ENCODE measurements around the gene IAPP. TPM values are rescaled to one million over a fixed set of nuclear protein-coding genes. Genes with fewer than 3 reads are reported as not detected.
"Not testable (repeated sequence)": the region's sequence is repeated elsewhere in the genome, so short reads cannot be mapped to it uniquely, and the experiment has no call there.

Gene IAPP
- polyA plus RNA-seq, 1 donor from 2014 or later: not detected

- peaks cover 2% of the 10 kb centered on the region for H3K27me3 Mint-ChIP-seq
- H3K36me3 Mint-ChIP-seq: no peaks in the 10 kb centered on the region
- H3K4me3 Mint-ChIP-seq: no peak overlapping the region
- no peak overlapping the region for H3K27ac Mint-ChIP-seq
- H3K4me1 Mint-ChIP-seq: no peaks in the 10 kb centered on the region
- H3K9me3 Mint-ChIP-seq: no peaks in the 10 kb centered on the region
Measured at GRCh38 chr12:21353487-21353886, 19.2 kb upstream of the IAPP start.

GRCh38 chr12:21353948-21354347, 18.8 kb upstream of the IAPP start:
- Mint-ChIP-seq H3K4me1 (no peaks in the 10 kb centered on the region), H3K27ac (no peak overlapping the region), H3K36me3 (no peaks in the 10 kb centered on the region), H3K4me3 (no peak overlapping the region), H3K27me3 (peaks cover 2% of the 10 kb centered on the region), H3K9me3 (no peaks in the 10 kb centered on the region)

GRCh38 chr12:21354641-21355040, 18.1 kb upstream of the IAPP start:
- Mint-ChIP-seq H3K36me3 (no peaks in the 10 kb centered on the region), H3K4me3 (no peak overlapping the region), H3K27ac (no peak overlapping the region), H3K27me3 (peaks cover 2% of the 10 kb centered on the region), H3K4me1 (no peaks in the 10 kb centered on the region), H3K9me3 (peaks cover 0 to 2% (median 0%) of the 10 kb centered on the region in 3 donors)

GRCh38 chr12:21360632-21361031, 12.1 kb upstream of the IAPP start:
- not testable (repeated sequence) for H3K4me3 Mint-ChIP-seq, H3K27me3 Mint-ChIP-seq, H3K27ac Mint-ChIP-seq, H3K4me1 Mint-ChIP-seq, H3K36me3 Mint-ChIP-seq, H3K9me3 Mint-ChIP-seq

- Mint-ChIP-seq H3K4me3 (no peak overlapping the region), H3K4me1 (peaks cover 0 to 6% (median 2%) of the 10 kb centered on the region in 3 donors), H3K27ac (no peak overlapping the region), H3K9me3 (peaks cover 0 to 4% (median 0%) of the 10 kb centered on the region in 3 donors), H3K27me3 (no peaks in the 10 kb centered on the region), H3K36me3 (peaks cover 3% of the 10 kb centered on the region)
Measured at GRCh38 chr12:21369141-21369980, 3.3 kb upstream of the IAPP start.

- Mint-ChIP-seq H3K4me1 (peaks cover 0 to 6% (median 2%) of the 10 kb centered on the region in 3 donors), H3K27ac (no peak overlapping the region), H3K36me3 (peaks cover 1% of the 10 kb centered on the region), H3K4me3 (no peak overlapping the region), H3K27me3 (no peaks in the 10 kb centered on the region), H3K9me3 (no peaks in the 10 kb centered on the region)
Measured at GRCh38 chr12:21370845-21371449, 1.8 kb upstream of the IAPP start.

- Mint-ChIP-seq H3K27ac (no peak overlapping the region), H3K4me1 (no peaks in the 10 kb centered on the region), H3K36me3 (no peaks in the 10 kb centered on the region), H3K4me3 (no peak overlapping the region), H3K9me3 (peaks cover 0 to 2% (median 0%) of the 10 kb centered on the region in 3 donors), H3K27me3 (no peaks in the 10 kb centered on the region)
Measured at GRCh38 chr12:21379218-21379617, 6.5 kb downstream of the IAPP start.

- H3K27ac Mint-ChIP-seq, H3K27me3 Mint-ChIP-seq, H3K4me3 Mint-ChIP-seq, H3K9me3 Mint-ChIP-seq, H3K4me1 Mint-ChIP-seq, H3K36me3 Mint-ChIP-seq: not testable (repeated sequence)
Measured at GRCh38 chr12:21381320-21381719, 8.6 kb downstream of the IAPP start.

- no peaks in the 10 kb centered on the region for H3K9me3 Mint-ChIP-seq
- no peak overlapping the region for H3K4me3 Mint-ChIP-seq
- no peak overlapping the region for H3K27ac Mint-ChIP-seq
- no peaks in the 10 kb centered on the region for H3K27me3 Mint-ChIP-seq
- H3K4me1 Mint-ChIP-seq: no peaks in the 10 kb centered on the region
- no peaks in the 10 kb centered on the region for H3K36me3 Mint-ChIP-seq
Measured at GRCh38 chr12:21384261-21384660, 11.6 kb downstream of the IAPP start.

- H3K27ac Mint-ChIP-seq: no peak overlapping the region
- H3K27me3 Mint-ChIP-seq: no peaks in the 10 kb centered on the region
- no peaks in the 10 kb centered on the region for H3K4me1 Mint-ChIP-seq
- H3K9me3 Mint-ChIP-seq: no peaks in the 10 kb centered on the region
- H3K36me3 Mint-ChIP-seq: no peaks in the 10 kb centered on the region
- no peak overlapping the region for H3K4me3 Mint-ChIP-seq
Measured at GRCh38 chr12:21387174-21387573, 14.5 kb downstream of the IAPP start.

- peaks cover 0 to 3% (median 0%) of the 10 kb centered on the region in 3 donors for H3K9me3 Mint-ChIP-seq
- H3K4me3 Mint-ChIP-seq: no peak overlapping the region
- H3K4me1 Mint-ChIP-seq: no peaks in the 10 kb centered on the region
- H3K27me3 Mint-ChIP-seq: peaks cover 2% of the 10 kb centered on the region
- no peaks in the 10 kb centered on the region for H3K36me3 Mint-ChIP-seq
- no peak overlapping the region for H3K27ac Mint-ChIP-seq
Measured at GRCh38 chr12:21392384-21392783, 19.7 kb downstream of the IAPP start.

- H3K27ac Mint-ChIP-seq, H3K4me3 Mint-ChIP-seq, H3K4me1 Mint-ChIP-seq, H3K9me3 Mint-ChIP-seq, H3K27me3 Mint-ChIP-seq, H3K36me3 Mint-ChIP-seq: not testable (repeated sequence)
Measured at GRCh38 chr12:21394828-21395626, 22.3 kb downstream of the IAPP start.

GRCh38 chr12:21413369-21414277, 40.9 kb downstream of the IAPP start:
- Mint-ChIP-seq H3K9me3 (no peaks in the 10 kb centered on the region), H3K27me3 (peaks cover 5% of the 10 kb centered on the region), H3K4me1 (no peaks in the 10 kb centered on the region), H3K27ac (no peak overlapping the region), H3K36me3 (no peaks in the 10 kb centered on the region), H3K4me3 (no peak overlapping the region)

- no peak overlapping the region for H3K27ac Mint-ChIP-seq
- peak overlapping the region in 1 of 4 donors; percentile 22 for H3K4me3 Mint-ChIP-seq
- H3K9me3 Mint-ChIP-seq: no peaks in the 10 kb centered on the region
- no peaks in the 10 kb centered on the region for H3K4me1 Mint-ChIP-seq
- H3K36me3 Mint-ChIP-seq: no peaks in the 10 kb centered on the region
- peaks cover 7% of the 10 kb centered on the region for H3K27me3 Mint-ChIP-seq
Measured at GRCh38 chr12:21416511-21417121, 43.9 kb downstream of the IAPP start.

All from IgD-negative memory B cell (primary cell).